ENCODE measurements around the gene CCL23. TPM values are rescaled to one million over a fixed set of nuclear protein-coding genes. Genes with fewer than 3 reads are reported as not detected.

CCL23 gene
- total RNA-seq, 1 experiment from 2014 or later, result not detected

GRCh38 chr17:35969558-35970380 lies 48.0 kb downstream of the CCL23 start:
- DNase-seq (ENCODE audit: low read depth), result peak; percentile 65

GRCh38 chr17:35968520-35969054 lies 49.2 kb downstream of the CCL23 start:
- DNase-seq (ENCODE audit: low read depth), result no peak

GRCh38 chr17:35965272-35965671 lies 52.5 kb downstream of the CCL23 start:
- DNase-seq (ENCODE audit: low read depth), result no peak

- DNase-seq (ENCODE audit: low read depth), result no peak
Observed at GRCh38 chr17:35963663-35964062, 54.1 kb downstream of the CCL23 start.

Other genes with a start within 250 kb of the CCL23 start
- gene MMP28, start 222.3 kb downstream of the CCL23 start, total RNA-seq (2014; rRNA removed; shearing (Covaris generic)), result 0.17 and 1.2 TPM in 2 replicates
- gene TAF15, start 208.5 kb downstream of the CCL23 start, total RNA-seq (2014; rRNA removed; shearing (Covaris generic)), result 11.3 and 21.0 TPM in 2 replicates
- not detected in 2 replicates for gene HEATR9, start 149.1 kb downstream of the CCL23 start, total RNA-seq (2014; rRNA removed; shearing (Covaris generic))
- 36.1 and 37.6 TPM in 2 replicates for gene CCL5, start 137.6 kb downstream of the CCL23 start, total RNA-seq (2014; rRNA removed; shearing (Covaris generic))
- gene RDM1, start 87.2 kb downstream of the CCL23 start, total RNA-seq (2014; rRNA removed; shearing (Covaris generic)), result 4.9 and 7.7 TPM in 2 replicates
- not detected in 2 replicates for gene LYZL6, start 74.3 kb downstream of the CCL23 start, total RNA-seq (2014; rRNA removed; shearing (Covaris generic))
- gene CCL16, start 36.5 kb downstream of the CCL23 start, total RNA-seq (2014; rRNA removed; shearing (Covaris generic)), result not detected in 2 replicates
- gene CCL14, start 31.2 kb downstream of the CCL23 start, total RNA-seq (2014; rRNA removed; shearing (Covaris generic)), result not detected in 2 replicates
- gene CCL15, start 16.4 kb downstream of the CCL23 start, total RNA-seq (2014; rRNA removed; shearing (Covaris generic)), result not detected in 2 replicates
- gene CCL18, start 46.3 kb upstream of the CCL23 start, total RNA-seq (2014; rRNA removed; shearing (Covaris generic)), result not detected in 2 replicates
- not detected in 2 replicates for gene CCL3, start 72.2 kb upstream of the CCL23 start, total RNA-seq (2014; rRNA removed; shearing (Covaris generic))
- 0.10 TPM in 1 of 2 replicates, not detected in the other for gene CCL4, start 85.9 kb upstream of the CCL23 start, total RNA-seq (2014; rRNA removed; shearing (Covaris generic))
- not detected in 2 replicates for gene TBC1D3B, start 158.7 kb upstream of the CCL23 start, total RNA-seq (2014; rRNA removed; shearing (Covaris generic))
- not detected in 2 replicates for gene CCL3L1, start 178.8 kb upstream of the CCL23 start, total RNA-seq (2014; rRNA removed; shearing (Covaris generic))
- gene CCL4L2, start 193.1 kb upstream of the CCL23 start, total RNA-seq (2014; rRNA removed; shearing (Covaris generic)), result not detected in 2 replicates
- gene TBC1D3I, start 246.6 kb upstream of the CCL23 start, total RNA-seq (2014; rRNA removed; shearing (Covaris generic)), result 1.0 TPM in 1 of 2 replicates, not detected in the other